ENCODE measurements around the gene RGS7.

RGS7 gene

GRCh38 chr1:241269116-241269515 lies 87.9 kb downstream of the RGS7 start:
- Histone ChIP-seq H3K27ac (ENCODE audit: low read length) (no peak overlapping the region), H3K4me3 (ENCODE audit: low read length) (no peak overlapping the region), H3K9ac (ENCODE audit: low read depth, low read length) (no peak overlapping the region), H3K36me3 (ENCODE audit: insufficient read depth, low read depth, low read length) (no peaks in the 10 kb centered on the region), H3K9me3 (ENCODE audit: insufficient read depth, low read depth, low read length) (peaks cover 14% of the 10 kb centered on the region; the same call in 1 of the 2 replicates), H3K27me3 (ENCODE audit: insufficient read depth, low read length) (no peaks in the 10 kb centered on the region), H3K4me1 (ENCODE audit: insufficient read depth, low read length) (no peaks in the 10 kb centered on the region)

GRCh38 chr1:241266121-241266520 lies 90.9 kb downstream of the RGS7 start:
- Histone ChIP-seq H3K9me3 (ENCODE audit: insufficient read depth, low read depth, low read length) (no peaks in the 10 kb centered on the region), H3K27ac (ENCODE audit: low read length) (no peak overlapping the region), H3K4me1 (ENCODE audit: insufficient read depth, low read length) (no peaks in the 10 kb centered on the region), H3K9ac (ENCODE audit: low read depth, low read length) (no peak overlapping the region), H3K4me3 (ENCODE audit: low read length) (no peak overlapping the region), H3K36me3 (ENCODE audit: insufficient read depth, low read depth, low read length) (no peaks in the 10 kb centered on the region), H3K27me3 (ENCODE audit: insufficient read depth, low read length) (no peaks in the 10 kb centered on the region)

GRCh38 chr1:241265428-241265827 lies 91.6 kb downstream of the RGS7 start:
- H3K9me3 ChIP-seq (ENCODE audit: insufficient read depth, low read depth, low read length) = no peaks in the 10 kb centered on the region

GRCh38 chr1:241263346-241263745 lies 93.7 kb downstream of the RGS7 start:
- Histone ChIP-seq H3K27me3 (ENCODE audit: insufficient read depth, low read length) (no peaks in the 10 kb centered on the region), H3K27ac (ENCODE audit: low read length) (no peak overlapping the region), H3K9me3 (ENCODE audit: insufficient read depth, low read depth, low read length) (no peaks in the 10 kb centered on the region), H3K9ac (ENCODE audit: low read depth, low read length) (no peak overlapping the region), H3K4me1 (ENCODE audit: insufficient read depth, low read length) (no peaks in the 10 kb centered on the region), H3K4me3 (ENCODE audit: low read length) (no peak overlapping the region), H3K36me3 (ENCODE audit: insufficient read depth, low read depth, low read length) (no peaks in the 10 kb centered on the region)

More at GRCh38 chr1:241265428-241265827, 91.6 kb downstream of the RGS7 start:
- Histone ChIP-seq H3K36me3 (ENCODE audit: insufficient read depth, low read depth, low read length) (no peaks in the 10 kb centered on the region), H3K9ac (ENCODE audit: low read depth, low read length) (no peak overlapping the region), H3K27me3 (ENCODE audit: insufficient read depth, low read length) (no peaks in the 10 kb centered on the region), H3K4me3 (ENCODE audit: low read length) (no peak overlapping the region), H3K4me1 (ENCODE audit: insufficient read depth, low read length) (no peaks in the 10 kb centered on the region), H3K27ac (ENCODE audit: low read length) (no peak overlapping the region)

GRCh38 chr1:241253471-241253870 lies 103.5 kb downstream of the RGS7 start:
- Histone ChIP-seq H3K4me1 (ENCODE audit: insufficient read depth, low read length) (no peaks in the 10 kb centered on the region), H3K36me3 (ENCODE audit: insufficient read depth, low read depth, low read length) (no peaks in the 10 kb centered on the region), H3K9ac (ENCODE audit: low read depth, low read length) (no peak overlapping the region), H3K27ac (ENCODE audit: low read length) (no peak overlapping the region), H3K4me3 (ENCODE audit: low read length) (no peak overlapping the region), H3K9me3 (ENCODE audit: insufficient read depth, low read depth, low read length) (0 out of 2 replicates have a peak, but pooled peaks cover 1% of the 10 kb centered on the region), H3K27me3 (ENCODE audit: insufficient read depth, low read length) (no peaks in the 10 kb centered on the region)

- H3K4me1 ChIP-seq (ENCODE audit: insufficient read depth, low read length) = no peaks in the 10 kb centered on the region
- no peak overlapping the region for H3K27ac ChIP-seq (ENCODE audit: low read length)
- H3K4me3 ChIP-seq (ENCODE audit: low read length) = no peak overlapping the region
- H3K27me3 ChIP-seq (ENCODE audit: insufficient read depth, low read length) = no peaks in the 10 kb centered on the region
- 0 out of 2 replicates have a peak, but pooled peaks cover 4% of the 10 kb centered on the region for H3K9me3 ChIP-seq (ENCODE audit: insufficient read depth, low read depth, low read length)
- no peaks in the 10 kb centered on the region for H3K36me3 ChIP-seq (ENCODE audit: insufficient read depth, low read depth, low read length)
- H3K9ac ChIP-seq (ENCODE audit: low read depth, low read length) = no peak overlapping the region
These were observed 106.5 kb downstream of the RGS7 start for GRCh38 chr1:241250465-241250864.

- Histone ChIP-seq H3K4me3 (ENCODE audit: low read length) (no peak overlapping the region), H3K4me1 (ENCODE audit: insufficient read depth, low read length) (peaks cover 2% of the 10 kb centered on the region; the same call in 1 of the 2 replicates), H3K27ac (ENCODE audit: low read length) (no peak overlapping the region), H3K36me3 (ENCODE audit: insufficient read depth, low read depth, low read length) (no peaks in the 10 kb centered on the region), H3K27me3 (ENCODE audit: insufficient read depth, low read length) (no peaks in the 10 kb centered on the region), H3K9ac (ENCODE audit: low read depth, low read length) (no peak overlapping the region), H3K9me3 (ENCODE audit: insufficient read depth, low read depth, low read length) (no peaks in the 10 kb centered on the region)
These were observed 116.9 kb downstream of the RGS7 start for GRCh38 chr1:241240069-241240468.

GRCh38 chr1:241237873-241238272 lies 119.1 kb downstream of the RGS7 start:
- H3K4me1 ChIP-seq (ENCODE audit: insufficient read depth, low read length) = peaks cover 2% of the 10 kb centered on the region; the same call in 1 of the 2 replicates

GRCh38 chr1:241235256-241235897 lies 121.6 kb downstream of the RGS7 start:
- Histone ChIP-seq H3K27ac (ENCODE audit: low read length) (no peak overlapping the region), H3K9me3 (ENCODE audit: insufficient read depth, low read depth, low read length) (no peaks in the 10 kb centered on the region), H3K27me3 (ENCODE audit: insufficient read depth, low read length) (no peaks in the 10 kb centered on the region), H3K9ac (ENCODE audit: low read depth, low read length) (no peak overlapping the region), H3K4me3 (ENCODE audit: low read length) (no peak overlapping the region), H3K36me3 (ENCODE audit: insufficient read depth, low read depth, low read length) (no peaks in the 10 kb centered on the region), H3K4me1 (ENCODE audit: insufficient read depth, low read length) (peaks cover 2% of the 10 kb centered on the region; the same call in 1 of the 2 replicates)

More at GRCh38 chr1:241237873-241238272, 119.1 kb downstream of the RGS7 start:
- Histone ChIP-seq H3K9me3 (ENCODE audit: insufficient read depth, low read depth, low read length) (no peaks in the 10 kb centered on the region), H3K36me3 (ENCODE audit: insufficient read depth, low read depth, low read length) (no peaks in the 10 kb centered on the region), H3K27me3 (ENCODE audit: insufficient read depth, low read length) (no peaks in the 10 kb centered on the region), H3K9ac (ENCODE audit: low read depth, low read length) (no peak overlapping the region), H3K4me3 (ENCODE audit: low read length) (no peak overlapping the region), H3K27ac (ENCODE audit: low read length) (no peak overlapping the region)

- no peak overlapping the region for H3K27ac ChIP-seq (ENCODE audit: low read length)
- no peak overlapping the region for H3K9ac ChIP-seq (ENCODE audit: low read depth, low read length)
- peaks cover 7% of the 10 kb centered on the region; the same call in 1 of the 2 replicates for H3K4me1 ChIP-seq (ENCODE audit: insufficient read depth, low read length)
- no peaks in the 10 kb centered on the region for H3K36me3 ChIP-seq (ENCODE audit: insufficient read depth, low read depth, low read length)
- no peaks in the 10 kb centered on the region for H3K9me3 ChIP-seq (ENCODE audit: insufficient read depth, low read depth, low read length)
- no peak overlapping the region for H3K4me3 ChIP-seq (ENCODE audit: low read length)
- H3K27me3 ChIP-seq (ENCODE audit: insufficient read depth, low read length) = no peaks in the 10 kb centered on the region
These were observed 127.3 kb downstream of the RGS7 start for GRCh38 chr1:241229711-241230110.

GRCh38 chr1:241229216-241229615 lies 127.8 kb downstream of the RGS7 start:
- Histone ChIP-seq H3K36me3 (ENCODE audit: insufficient read depth, low read depth, low read length) (no peaks in the 10 kb centered on the region), H3K4me3 (ENCODE audit: low read length) (no peak overlapping the region), H3K27ac (ENCODE audit: low read length) (no peak overlapping the region), H3K27me3 (ENCODE audit: insufficient read depth, low read length) (no peaks in the 10 kb centered on the region), H3K4me1 (ENCODE audit: insufficient read depth, low read length) (peaks cover 7% of the 10 kb centered on the region; the same call in 1 of the 2 replicates), H3K9ac (ENCODE audit: low read depth, low read length) (no peak overlapping the region), H3K9me3 (ENCODE audit: insufficient read depth, low read depth, low read length) (no peaks in the 10 kb centered on the region)

GRCh38 chr1:241228339-241228738 lies 128.7 kb downstream of the RGS7 start:
- Histone ChIP-seq H3K27ac (ENCODE audit: low read length) (no peak overlapping the region), H3K9ac (ENCODE audit: low read depth, low read length) (no peak overlapping the region), H3K4me1 (ENCODE audit: insufficient read depth, low read length) (peaks cover 7% of the 10 kb centered on the region; the same call in 1 of the 2 replicates), H3K27me3 (ENCODE audit: insufficient read depth, low read length) (no peaks in the 10 kb centered on the region), H3K36me3 (ENCODE audit: insufficient read depth, low read depth, low read length) (no peaks in the 10 kb centered on the region), H3K4me3 (ENCODE audit: low read length) (no peak overlapping the region), H3K9me3 (ENCODE audit: insufficient read depth, low read depth, low read length) (no peaks in the 10 kb centered on the region)
